Esophagus muscularis mucosa (tissue), 4 donors: Measurements from ENCODE around the gene SLC48A1. TPM values are rescaled to one million over a fixed set of nuclear protein-coding genes. Genes with fewer than 3 reads are reported as not detected.
A peak's percentile ranks its signal among the peaks of the same experiment; 100 is the strongest.

Experiments
- DNase-seq: peaks from one replicate; pipeline ENCODE4 v3.0.0-alpha.2; 2017; ENCODE audit errors: extremely low spot score
- H3K27ac ChIP-seq, 4 donors: fragments of 200-600 bp; sonication (generic); replicated peaks in 1 of 4; 1 replicate in 3 of 4; 2 replicates in 1 of 4; pipeline ENCODE4 v1.5.1; 2016 to 2019; ENCODE audit warnings: mild to moderate bottlenecking in 1 of 4
- H3K27me3 ChIP-seq, 4 donors: fragments of 200-600 bp; sonication (generic); one replicate each; pipeline versions ENCODE4 v1.5.1 to v1.6.0; 2016 to 2019
- H3K36me3 ChIP-seq, 4 donors: fragments of 200-600 bp; sonication (generic); one replicate each; pipeline ENCODE4 v1.5.1; 2016 to 2019
- H3K4me1 ChIP-seq, 4 donors: fragments of 200-600 bp; sonication (generic); one replicate each; pipeline ENCODE4 v1.5.1; 2016 to 2019
- H3K4me3 ChIP-seq, 4 donors: fragments of 200-600 bp; sonication (generic); 1 replicate in 2 of 4; 2 replicates in 2 of 4; pipeline ENCODE4 v1.5.1; 2016 to 2019; ENCODE audit warnings: mild to moderate bottlenecking in 4 of 4, moderate library complexity in 1 of 4
- H3K9me3 ChIP-seq, 4 donors: fragments of 200-600 bp; sonication (generic); 1 replicate in 3 of 4; 2 replicates in 1 of 4; pipeline ENCODE4 v1.5.1; 2016 to 2019
- CTCF ChIP-seq, 3 experiments: fragments of 200-600 bp in 2 of 3; fragments of 450-650 bp in 1 of 3; sonication (generic) in 2 of 3; IDR thresholded peaks; one replicate each; pipeline ENCODE4 v1.5.1; 2017 to 2019; ENCODE audit warnings: antibody characterized with exemption in 3 of 3, mild to moderate bottlenecking in 2 of 3, moderate library complexity in 1 of 3
- EP300 ChIP-seq: sonication (generic); formaldehyde crosslinking; IDR thresholded peaks from one replicate; pipeline ENCODE4 v1.6.1; 2017; ENCODE audit warnings: antibody characterized with exemption
- POLR2A ChIP-seq: fragments of 450-650 bp; IDR thresholded peaks from one replicate; pipeline ENCODE4 v1.6.1; 2017; ENCODE audit warnings: antibody characterized with exemption, moderate library complexity, mild to moderate bottlenecking, low read depth
- POLR2AphosphoS5 ChIP-seq, 2 donors: sonication (generic); formaldehyde crosslinking; IDR thresholded peaks; one replicate each; pipeline ENCODE4 v1.6.1; 2017; ENCODE audit warnings: antibody characterized with exemption in 2 of 2
- WGBS: methylation state at CpG from one replicate; pipeline ENCODE4 v1.1.5; 2018; 5-methylcytosine and 5-hydroxymethylcytosine counted together
- intact Hi-C: fragments of 100-400 bp; cut with DNase I; formaldehyde crosslinking; loops from one replicate; pipeline ENCODE4 v1.15.1; 2023
- total RNA-seq, 4 donors: library from RNA; depleted of rRNA; stranded (reverse); fragments of >200 nt; gene quantifications; one replicate each; pipeline versions ENCODE4 v1.1.0 to v1.2.1, GENCODE V29; 2016

Gene SLC48A1
- total RNA-seq, 4 donors from 2014 or later: 34.5 to 56.0 (median 40.7) TPM

- TF ChIP-seq EP300 (no peak), POLR2A (no peak), CTCF (IDR thresholded peaks at IDR 0.05) (no peak), POLR2AphosphoS5 (IDR thresholded peaks at IDR 0.05) (no peak)
- Histone ChIP-seq H3K36me3 (peaks cover 19 to 48% (median 30%) of the 10 kb centered on the region in 4 donors), H3K4me3 (peak overlapping the region in 1 of 4 donors; percentile 13), H3K9me3 (no peaks in the 10 kb centered on the region), H3K27me3 (no peaks in the 10 kb centered on the region), H3K4me1 (peaks cover 87 to 100% (median 93%) of the 10 kb centered on the region in 4 donors), H3K27ac (peak overlapping the region; percentile 92 to 99 (median 98))
- WGBS: 47% methylated on average over 9 of the region's 9 CpGs
- intact Hi-C loops: no loop called here
- DNase-seq: no peak
Measured at GRCh38 chr12:47801904-47802246, 28.8 kb downstream of the SLC48A1 start.

- peaks cover 91 to 100% (median 97%) of the 10 kb centered on the region in 4 donors for H3K4me1 ChIP-seq
- intact Hi-C loops: no loop called here
- DNase-seq: no peak
Measured at GRCh38 chr12:47802312-47802711, 29.3 kb downstream of the SLC48A1 start.

GRCh38 chr12:47803191-47803875, 30.3 kb downstream of the SLC48A1 start:
- Histone ChIP-seq H3K9me3 (no peaks in the 10 kb centered on the region), H3K4me1 (peaks cover 99 to 100% (median 100%) of the 10 kb centered on the region in 4 donors), H3K4me3 (no peak overlapping the region), H3K27me3 (no peaks in the 10 kb centered on the region), H3K36me3 (peaks cover 4 to 34% (median 16%) of the 10 kb centered on the region in 4 donors), H3K27ac (peak overlapping the region; percentile 92 to 99 (median 98))
- intact Hi-C loops: no loop called here
- 69% methylated on average over 9 of the region's 12 CpGs for WGBS
- TF ChIP-seq CTCF (IDR thresholded peaks at IDR 0.05) (no peak), POLR2AphosphoS5 (IDR thresholded peaks at IDR 0.05) (no peak), POLR2A (no peak), EP300 (no peak)
- DNase-seq: no peak

More at GRCh38 chr12:47802312-47802711, 29.3 kb downstream of the SLC48A1 start:
- Histone ChIP-seq H3K4me3 (peak overlapping the region in 1 of 4 donors; percentile 13), H3K27me3 (no peaks in the 10 kb centered on the region), H3K36me3 (peaks cover 15 to 44% (median 26%) of the 10 kb centered on the region in 4 donors), H3K27ac (peak overlapping the region; percentile 92 to 99 (median 98)), H3K9me3 (no peaks in the 10 kb centered on the region)
- TF ChIP-seq EP300: no peak
- TF ChIP-seq POLR2A: no peak
- peak in 1 of 3 experiments; percentile 27 for TF ChIP-seq CTCF (IDR thresholded peaks at IDR 0.05)
- no peak for TF ChIP-seq POLR2AphosphoS5 (IDR thresholded peaks at IDR 0.05)
- 36% methylated on average over 4 of the region's 5 CpGs for WGBS

DNA sequence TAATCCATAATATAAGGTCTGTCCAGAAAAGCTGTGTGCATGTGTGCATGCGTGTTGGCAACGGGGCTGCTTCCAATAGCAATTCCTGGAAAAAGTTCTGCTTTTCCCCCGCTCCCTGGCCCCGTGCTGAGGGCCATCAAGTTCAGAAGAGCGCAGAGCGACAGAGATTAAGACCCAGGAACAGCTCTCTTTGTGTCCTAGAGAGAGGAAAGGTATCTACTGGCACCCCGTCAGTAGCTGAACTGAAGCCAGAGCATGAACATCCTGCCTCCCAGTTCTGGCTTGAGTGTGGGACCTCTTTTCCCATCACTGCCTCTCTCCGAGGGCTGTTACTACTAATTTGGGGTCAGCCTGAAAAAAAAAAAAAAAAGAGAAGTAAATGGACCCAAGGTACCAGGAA, 31.1 kb downstream of the SLC48A1 start:
- H3K4me1 ChIP-seq: peaks cover 100% of the 10 kb centered on the region in 4 donors
- no peak for TF ChIP-seq EP300
- TF ChIP-seq CTCF (IDR thresholded peaks at IDR 0.05): no peak
- no peak for TF ChIP-seq POLR2A
- TF ChIP-seq POLR2AphosphoS5 (IDR thresholded peaks at IDR 0.05): no peak
- peak overlapping the region; percentile 92 to 99 (median 98) for H3K27ac ChIP-seq
- WGBS: 46% methylated on average over 7 of the region's 8 CpGs
- H3K9me3 ChIP-seq: no peaks in the 10 kb centered on the region
- no peaks in the 10 kb centered on the region for H3K27me3 ChIP-seq
- H3K4me3 ChIP-seq: peak overlapping the region in 1 of 4 donors; percentile 4
- intact Hi-C loops: loop anchor here (2.0 kb wide), 1 partner anchor 33 kb away; no protein-coding TSS in a partner anchor
- H3K36me3 ChIP-seq: peaks cover 0 to 25% (median 9%) of the 10 kb centered on the region in 4 donors
- no peak for DNase-seq
